OCI-LY7 (cell line): ENCODE data around the gene HADHB.

ENCODE experiments used
- CTCF ChIP-seq: fragments of 200-600 bp; sonication (generic); conservative IDR thresholded peaks from 2 replicates; pipeline ENCODE4 v1.5.1; 2014; ENCODE audit warnings: mild to moderate bottlenecking, antibody characterized with exemption, low read length, moderate library complexity, mixed read lengths
- EZH2phosphoT487 ChIP-seq: fragments of 200-600 bp; sonication (generic); IDR thresholded peaks from 2 replicates; pipeline ENCODE4 v1.6.1; 2018; ENCODE audit warnings: low read depth, borderline replicate concordance, mild to moderate bottlenecking, mixed run types, antibody characterized with exemption, low read length, moderate library complexity, mixed read lengths

GRCh38 chr2:26216587-26216986 lies 28.2 kb upstream of the HADHB start:
- TF ChIP-seq CTCF (no peak), EZH2phosphoT487 (no peak)
